Activated naive CD4-positive, alpha-beta T cell (primary cell): ENCODE measurements around the gene SORBS1.

ENCODE experiments used
- DNase-seq, 4 experiments: peaks; one replicate each; lab custom pipeline; 2025; lab: John Stamatoyannopoulos, UW

SORBS1 gene

DNA sequence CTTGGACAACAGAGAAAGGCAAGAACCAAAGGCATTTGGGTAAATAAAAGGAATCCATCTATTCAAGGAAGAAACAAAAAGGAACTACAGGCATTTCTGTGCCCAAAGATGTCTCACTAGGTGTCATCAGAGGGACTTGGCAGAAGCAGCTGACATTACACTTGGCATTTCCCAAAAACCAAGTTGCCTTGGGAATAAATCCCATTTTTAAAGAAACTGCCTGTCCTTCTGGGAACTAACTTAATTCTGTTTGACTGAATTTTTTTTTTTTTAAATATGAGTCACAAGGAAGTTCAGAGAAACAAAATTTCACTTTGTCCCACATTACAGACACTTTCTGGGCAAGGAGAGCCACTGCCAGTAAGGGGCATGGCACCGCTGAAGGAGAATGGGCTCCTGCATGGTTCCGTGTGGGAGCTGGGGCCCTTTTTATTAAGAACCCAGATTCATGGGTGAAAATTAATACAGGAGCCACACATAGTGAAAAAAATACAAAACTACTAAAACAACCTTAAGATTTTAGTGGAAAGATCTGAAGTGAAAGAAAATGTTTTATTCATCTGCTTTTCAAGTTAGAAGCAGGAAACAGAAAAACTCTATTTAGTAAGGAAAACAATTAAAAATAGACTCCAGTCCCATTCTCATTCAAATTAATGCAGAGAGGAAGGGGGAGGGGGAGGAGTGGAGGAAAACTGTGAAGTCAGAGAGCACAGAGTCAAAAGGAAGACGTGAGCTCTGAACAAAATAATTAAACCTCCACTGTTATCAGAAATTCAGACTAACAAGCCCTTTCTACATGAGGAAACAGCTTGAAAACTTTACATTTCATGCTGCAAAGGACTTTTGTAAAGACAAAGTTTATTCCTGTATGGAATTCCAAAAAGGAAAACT lies 151.9 kb downstream of the SORBS1 start:
- no peak for DNase-seq

DNA sequence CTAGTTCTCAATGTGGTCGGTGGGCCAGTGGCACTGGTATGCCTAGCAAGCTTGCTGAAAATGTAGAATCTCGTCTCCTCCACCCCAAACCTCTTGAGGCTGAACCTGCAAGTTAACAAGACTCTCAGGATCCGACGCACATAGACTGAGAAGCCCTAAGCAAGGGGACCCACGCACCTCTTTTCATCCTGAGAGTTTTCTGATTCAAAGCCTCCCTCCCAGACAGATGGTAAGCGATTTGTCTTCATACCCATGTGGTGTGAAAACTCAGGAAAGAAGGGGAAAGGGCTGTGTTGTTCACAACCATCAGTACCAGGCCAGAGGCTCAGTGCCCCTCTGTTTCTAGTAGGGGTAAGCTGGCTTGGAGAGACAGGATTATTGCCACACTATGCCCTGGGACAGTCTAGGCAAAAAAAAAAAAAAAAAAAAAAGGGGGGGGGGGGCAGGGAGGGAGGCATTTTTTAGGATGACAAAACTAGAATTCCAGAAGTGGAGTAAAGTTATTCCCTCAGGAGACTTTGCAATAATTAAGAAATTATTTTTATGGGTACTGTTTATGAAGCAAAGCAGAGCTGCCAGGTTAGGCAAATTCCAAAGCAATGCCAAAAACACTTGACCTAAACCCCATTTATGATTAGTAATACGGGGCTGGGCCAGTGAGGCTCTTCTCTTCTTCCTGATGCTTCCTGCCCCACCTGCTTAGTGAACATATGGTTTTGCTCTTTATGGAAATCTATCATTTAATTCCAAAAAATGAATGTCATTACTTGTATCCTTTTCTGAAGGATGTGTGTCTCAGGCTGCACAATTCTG lies 152.8 kb downstream of the SORBS1 start:
- no peak for DNase-seq

DNA sequence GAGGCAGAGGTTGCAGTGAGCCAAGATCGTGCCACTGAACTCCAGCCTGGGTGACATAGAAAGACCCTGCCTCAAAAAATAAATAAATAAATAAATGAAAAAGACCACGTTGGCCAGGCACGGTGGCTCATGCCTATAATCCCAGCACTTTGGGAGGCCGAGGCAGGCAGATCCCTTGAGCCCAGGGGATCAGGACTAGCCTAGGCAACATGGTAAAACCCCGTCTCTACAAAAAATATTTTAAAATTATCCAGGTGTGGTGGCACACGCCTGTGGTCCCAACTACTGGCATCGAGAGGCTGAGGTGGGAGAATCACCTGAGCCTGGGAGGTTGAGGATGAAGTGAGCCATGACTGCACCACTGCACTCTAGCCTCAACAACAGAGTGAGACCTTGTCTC lies 153.6 kb downstream of the SORBS1 start:
- DNase-seq: no peak

- no peak for DNase-seq
These were observed 154.4 kb downstream of the SORBS1 start for GRCh38 chr10:95406651-95407280.

DNA sequence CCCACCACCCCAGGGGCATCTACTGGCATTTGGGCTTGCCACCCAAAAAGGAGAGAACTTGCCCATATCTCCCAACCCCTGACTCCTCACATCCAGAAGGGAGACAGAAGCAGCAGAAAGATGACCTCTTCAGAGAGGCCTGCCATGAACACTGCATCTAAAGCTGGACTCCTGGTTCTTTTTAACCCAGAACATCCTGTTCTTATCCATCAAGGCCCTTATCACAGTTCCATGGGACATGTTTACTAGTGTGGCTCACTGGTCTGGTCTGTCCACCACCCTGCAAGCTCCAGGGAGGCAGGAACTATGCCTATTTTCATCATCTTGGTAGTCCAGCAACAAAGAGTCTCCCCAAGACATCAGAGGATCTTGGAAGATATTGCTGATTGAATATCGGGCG lies 155.5 kb downstream of the SORBS1 start:
- DNase-seq: no peak

DNA sequence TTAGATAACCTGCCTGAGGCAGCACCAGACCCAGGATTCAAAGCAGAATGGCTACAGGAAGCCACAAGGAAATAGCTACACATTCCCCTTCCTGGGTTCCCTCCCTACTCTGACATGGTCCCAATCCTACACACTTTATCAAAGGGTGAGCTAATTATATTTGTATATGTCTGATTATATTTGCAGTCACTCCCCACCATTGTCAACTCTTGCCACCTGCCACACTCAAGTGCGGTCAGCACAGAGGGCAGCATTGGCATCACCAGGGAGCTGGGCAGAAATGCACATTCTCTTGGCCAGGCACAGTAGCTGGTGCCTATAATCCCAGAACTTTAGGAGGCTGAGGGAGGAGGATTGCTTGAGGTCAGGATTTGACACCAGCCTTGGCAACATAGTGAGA lies 156.3 kb downstream of the SORBS1 start:
- DNase-seq: no peak

DNA sequence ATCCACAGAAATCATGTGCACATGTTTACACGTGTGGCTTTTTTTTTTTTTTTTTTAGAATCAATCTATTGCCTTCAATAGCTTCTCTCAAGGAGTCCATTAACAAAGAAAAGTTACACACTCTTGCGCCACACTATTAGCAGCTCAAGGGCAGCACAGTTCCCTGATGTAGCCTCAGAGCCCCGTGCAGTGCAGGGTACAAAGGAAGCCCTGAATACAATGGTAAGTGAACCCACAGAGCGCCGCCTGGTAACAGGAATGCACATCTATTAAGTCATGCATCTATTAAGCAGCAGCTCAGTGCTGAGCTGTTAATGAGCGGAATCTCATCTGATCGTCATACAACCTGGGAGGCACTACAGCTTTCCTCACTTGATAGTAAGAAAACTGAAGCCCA lies 156.7 kb downstream of the SORBS1 start:
- no peak for DNase-seq

DNA sequence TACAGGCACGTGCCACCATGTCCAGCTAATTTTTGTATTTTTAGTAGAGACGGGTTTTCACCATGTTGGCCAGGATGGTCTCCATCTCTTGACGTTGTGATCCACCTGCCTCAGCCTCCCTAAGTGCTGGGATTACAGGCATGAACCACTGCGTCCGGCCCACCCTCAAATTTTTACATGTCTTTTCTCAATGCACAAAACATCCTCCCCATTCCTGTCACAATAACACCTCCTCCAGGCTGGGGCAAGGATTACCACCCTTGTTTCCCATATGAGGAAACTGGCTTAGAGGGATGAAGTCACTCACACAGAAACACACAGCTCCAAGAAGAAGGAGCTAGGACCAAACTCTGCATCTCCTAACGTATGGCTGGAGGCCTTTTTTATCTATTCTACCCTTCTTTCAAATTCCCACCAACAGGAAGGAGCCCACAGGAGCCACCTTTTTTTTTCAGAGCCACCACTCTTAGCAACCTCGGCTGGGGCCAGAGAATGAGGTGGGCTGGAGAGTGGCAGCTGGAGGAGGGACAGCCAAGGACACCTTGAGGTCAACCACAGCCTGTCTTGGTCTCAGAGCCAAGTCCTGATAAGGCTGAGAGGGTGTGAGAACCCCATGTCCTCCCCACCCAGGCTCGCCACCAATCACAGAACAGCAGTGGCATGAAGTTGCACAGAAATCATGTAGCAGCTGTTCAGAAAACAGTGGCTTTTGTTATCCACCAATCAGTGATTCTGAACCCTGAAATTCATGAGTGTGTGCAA lies 157.3 kb downstream of the SORBS1 start:
- no peak for DNase-seq

- DNase-seq: no peak
These were observed 159.3 kb downstream of the SORBS1 start for GRCh38 chr10:95401704-95402469.

- no peak for DNase-seq
These were observed 160.4 kb downstream of the SORBS1 start for GRCh38 chr10:95400787-95401186.

- DNase-seq: no peak
These were observed 162.0 kb downstream of the SORBS1 start for GRCh38 chr10:95399183-95399582.

DNA sequence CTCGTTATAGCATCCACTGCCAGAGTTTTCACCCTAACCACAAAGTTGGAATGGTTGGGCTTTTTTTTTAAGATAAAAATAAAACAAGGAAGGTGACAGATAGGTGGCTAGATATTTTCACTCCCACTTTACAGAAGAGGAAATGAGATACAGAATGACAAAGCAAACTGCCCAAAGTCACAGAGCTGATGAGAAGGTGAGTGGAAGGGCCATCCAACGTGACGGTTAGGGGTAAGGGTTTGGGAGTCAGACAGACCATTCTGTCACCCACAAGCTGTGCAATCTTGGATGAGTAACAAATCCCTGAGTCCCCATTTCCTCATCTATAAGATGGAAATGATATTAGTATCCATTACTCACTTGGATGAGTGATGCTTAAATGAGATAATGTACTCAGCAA lies 163.4 kb downstream of the SORBS1 start:
- no peak for DNase-seq

DNA sequence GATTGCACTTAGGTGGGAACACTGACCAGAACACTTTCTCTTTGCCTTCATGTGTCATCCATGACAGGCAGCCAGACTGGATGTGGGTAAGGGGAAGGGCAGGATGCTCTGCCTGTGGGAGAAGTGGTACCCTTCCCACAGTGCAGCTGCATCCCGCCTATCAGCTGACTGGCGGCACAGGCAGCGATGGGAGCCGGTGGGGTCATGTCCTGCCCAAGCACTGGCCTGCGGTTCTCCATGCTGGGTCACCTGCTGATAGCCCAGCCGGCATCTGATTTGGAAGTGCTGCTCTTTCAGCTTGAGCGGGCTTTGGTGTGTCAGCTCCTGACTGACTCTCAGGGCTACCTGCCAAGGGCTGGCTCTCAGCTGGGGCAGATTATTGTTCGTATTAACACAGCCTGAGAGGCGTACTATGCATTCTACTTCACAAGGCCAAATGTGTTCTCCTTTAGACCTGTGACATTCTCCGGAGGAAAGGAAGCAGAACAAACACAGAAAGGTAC lies 165.2 kb downstream of the SORBS1 start:
- DNase-seq: no peak

- DNase-seq: no peak
These were observed 166.8 kb downstream of the SORBS1 start for GRCh38 chr10:95394161-95394880.

DNA sequence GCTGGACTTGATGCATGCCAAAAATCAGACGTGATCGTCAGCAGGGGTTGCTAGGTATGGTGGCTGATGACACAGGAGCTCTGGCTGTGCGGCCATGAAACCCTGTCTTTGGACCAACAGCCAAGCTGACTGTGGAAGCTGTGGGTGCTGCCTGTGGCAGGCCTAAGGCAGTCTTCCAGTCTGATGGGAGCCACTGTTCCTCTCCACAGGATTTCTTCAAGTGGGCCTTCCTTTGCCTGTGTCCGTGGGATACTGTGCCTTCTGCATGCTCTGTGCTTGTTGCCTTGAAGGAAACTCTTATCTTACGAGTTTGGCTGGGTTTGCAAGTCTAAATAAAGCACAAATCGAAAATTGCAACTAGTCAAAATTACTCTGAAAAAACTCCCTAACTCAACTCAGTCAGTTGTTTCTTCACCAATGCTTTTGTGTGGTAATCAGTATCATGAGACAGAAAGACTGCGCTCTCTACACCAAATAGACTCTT lies 168.4 kb downstream of the SORBS1 start:
- no peak for DNase-seq

GRCh38 chr10:95392217-95392584 lies 169.0 kb downstream of the SORBS1 start:
- DNase-seq: no peak

DNA sequence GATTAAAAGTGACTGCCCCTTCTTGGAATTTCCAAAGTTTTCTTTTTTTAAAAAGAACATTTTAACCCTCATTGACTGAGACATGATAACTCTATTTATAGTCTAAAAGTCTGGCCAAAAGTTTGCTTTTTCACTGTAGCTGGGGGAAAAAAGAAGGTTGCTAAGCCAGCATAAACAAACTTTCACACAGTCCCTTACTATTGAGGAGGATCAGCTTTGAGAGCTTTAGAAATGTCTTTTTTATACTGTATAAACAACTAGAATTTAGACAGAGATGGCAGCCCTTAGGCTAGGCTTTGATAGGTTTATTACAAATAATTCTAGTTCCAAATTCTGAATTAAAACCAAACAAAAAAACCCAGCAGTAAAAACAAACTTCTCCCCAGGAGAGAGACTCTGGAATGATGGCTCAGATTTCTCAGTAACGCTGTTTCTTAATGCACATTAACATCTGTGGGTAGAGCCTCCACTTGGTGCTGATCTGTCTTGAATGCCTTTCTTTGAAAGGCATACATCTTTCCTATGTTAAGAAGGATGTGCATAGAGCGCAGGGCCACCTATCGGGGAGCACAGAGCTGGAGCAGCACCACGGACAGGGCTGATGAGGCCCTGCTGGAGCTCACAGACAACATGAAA lies 169.5 kb downstream of the SORBS1 start:
- DNase-seq: no peak

- no peak for DNase-seq
These were observed 170.0 kb downstream of the SORBS1 start for GRCh38 chr10:95391164-95391563.

- no peak for DNase-seq
These were observed 171.2 kb downstream of the SORBS1 start for GRCh38 chr10:95389982-95390381.

DNA sequence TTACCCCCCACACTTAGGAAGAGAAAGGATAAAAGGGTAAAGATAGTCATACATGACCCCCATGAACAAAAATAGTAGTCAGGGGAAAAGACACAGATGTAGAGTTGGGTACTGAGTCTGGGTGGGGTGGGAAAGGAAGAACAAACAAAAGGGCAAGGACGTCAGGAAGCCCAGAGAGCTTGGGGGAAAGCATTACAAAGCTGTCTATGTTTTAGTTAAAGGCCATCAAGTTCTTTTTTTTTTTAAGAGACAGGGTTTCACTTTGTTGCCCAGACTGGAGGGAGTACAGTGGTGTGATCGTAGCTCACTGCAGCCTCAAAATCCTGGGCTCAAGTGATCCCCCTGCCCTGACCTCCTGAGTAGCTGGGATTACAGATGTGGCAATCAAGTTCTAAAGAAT lies 172.0 kb downstream of the SORBS1 start:
- no peak for DNase-seq
